T-helper 2 cell treated with Interferon-gamma antibody and Interleukin-4, amounts not matched to agents 5 μg/mL and 100 μg/mL, for 36 hours (primary cell): Measurements from ENCODE around the gene PAX3.

Experiments used
- DNase-seq: peaks from one replicate; pipeline ENCODE4 v3.0.0; 2021; ENCODE audit warnings: low spot score
- H3K27ac Mint-ChIP-seq: one replicate; pipeline ENCODE4 v1.8.0; 2021; ENCODE audit warnings: mild to moderate bottlenecking, mixed read lengths
- H3K27me3 Mint-ChIP-seq: one replicate; pipeline ENCODE4 v1.8.0; 2021; ENCODE audit warnings: low read depth, mixed read lengths
- H3K36me3 Mint-ChIP-seq: one replicate; pipeline ENCODE4 v1.8.0; 2021; ENCODE audit warnings: low read depth, mixed read lengths
- H3K4me1 Mint-ChIP-seq: one replicate; pipeline ENCODE4 v1.8.0; 2021; ENCODE audit warnings: low read depth, mixed read lengths
- H3K4me3 Mint-ChIP-seq: one replicate; pipeline ENCODE4 v1.8.0; 2022; ENCODE audit warnings: mild to moderate bottlenecking, moderate library complexity, mixed read lengths
- H3K9me3 Mint-ChIP-seq: one replicate; pipeline ENCODE4 v1.8.0; 2021; ENCODE audit warnings: mixed read lengths

PAX3 gene

DNA sequence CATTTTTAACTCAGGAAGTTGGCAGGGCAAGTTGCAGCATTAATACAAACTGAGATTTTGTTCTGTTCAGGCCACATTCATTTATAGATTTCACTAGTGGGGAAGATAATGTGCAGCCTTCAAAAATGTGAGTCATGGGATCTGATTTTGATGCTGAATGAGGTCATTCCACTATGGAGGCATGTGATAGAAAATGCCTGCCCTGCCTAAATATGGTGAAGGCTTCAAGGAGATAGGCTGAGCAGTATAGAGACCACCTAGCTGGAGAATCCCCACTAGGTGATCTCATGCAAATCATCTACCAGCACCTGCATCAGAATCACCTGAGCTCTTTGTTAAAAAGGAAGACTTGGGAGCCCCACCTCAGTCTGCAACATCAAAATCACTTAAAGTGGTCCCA, 43.7 kb downstream of the PAX3 start:
- peaks cover 5% of the 10 kb centered on the region for H3K27me3 Mint-ChIP-seq
- H3K27ac Mint-ChIP-seq, result no peak overlapping the region
- DNase-seq, result no peak
- no peaks in the 10 kb centered on the region for H3K36me3 Mint-ChIP-seq
- H3K4me3 Mint-ChIP-seq, result no peak overlapping the region
- no peaks in the 10 kb centered on the region for H3K4me1 Mint-ChIP-seq
- H3K9me3 Mint-ChIP-seq, result no peaks in the 10 kb centered on the region

DNA sequence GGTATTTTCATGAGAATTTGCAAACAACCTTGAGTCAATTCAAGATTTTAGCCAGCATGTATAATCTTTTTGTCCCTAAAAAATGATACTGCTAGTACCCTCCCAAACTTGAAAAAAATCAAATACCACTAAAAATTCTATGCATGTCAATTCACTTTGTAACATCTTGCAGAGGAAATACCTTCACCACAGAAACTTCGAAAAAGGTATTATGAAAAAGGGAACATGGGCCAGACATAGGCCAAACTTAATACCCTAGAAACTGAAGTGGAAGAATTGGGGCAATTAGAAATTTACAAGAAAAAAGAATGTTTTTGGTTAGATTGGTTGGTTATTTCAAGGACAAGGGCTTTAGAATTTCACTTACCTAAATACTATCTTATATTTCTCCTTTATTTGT, 48.5 kb downstream of the PAX3 start:
- Mint-ChIP-seq H3K27ac (no peak overlapping the region), H3K9me3 (no peaks in the 10 kb centered on the region), H3K36me3 (no peaks in the 10 kb centered on the region), H3K27me3 (peaks cover 2% of the 10 kb centered on the region), H3K4me1 (no peaks in the 10 kb centered on the region), H3K4me3 (no peak overlapping the region)
- DNase-seq, result no peak

DNA sequence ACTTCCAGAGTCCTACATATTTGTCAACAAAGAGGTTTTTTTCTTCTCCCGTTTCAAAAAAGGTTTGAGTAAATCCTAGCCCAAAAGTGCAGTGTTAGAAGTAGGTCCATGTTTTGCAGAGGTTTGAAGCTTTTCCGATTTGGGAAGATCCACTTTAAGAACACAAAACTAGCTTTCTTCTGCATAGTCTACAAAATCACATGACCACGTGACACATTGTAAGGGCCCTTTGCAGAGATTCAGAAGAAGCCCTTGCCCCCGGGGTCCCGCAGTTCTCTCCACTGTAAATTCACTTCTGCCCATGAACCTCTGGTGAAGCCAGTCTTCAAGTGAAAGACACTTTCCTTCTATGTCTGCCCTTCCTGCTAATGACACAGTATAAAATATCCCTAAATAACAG, 49.4 kb downstream of the PAX3 start:
- DNase-seq, result no peak
- Mint-ChIP-seq H3K27me3 (peaks cover 4% of the 10 kb centered on the region), H3K36me3 (no peaks in the 10 kb centered on the region), H3K4me3 (no peak overlapping the region), H3K27ac (no peak overlapping the region), H3K4me1 (no peaks in the 10 kb centered on the region), H3K9me3 (no peaks in the 10 kb centered on the region)

DNA sequence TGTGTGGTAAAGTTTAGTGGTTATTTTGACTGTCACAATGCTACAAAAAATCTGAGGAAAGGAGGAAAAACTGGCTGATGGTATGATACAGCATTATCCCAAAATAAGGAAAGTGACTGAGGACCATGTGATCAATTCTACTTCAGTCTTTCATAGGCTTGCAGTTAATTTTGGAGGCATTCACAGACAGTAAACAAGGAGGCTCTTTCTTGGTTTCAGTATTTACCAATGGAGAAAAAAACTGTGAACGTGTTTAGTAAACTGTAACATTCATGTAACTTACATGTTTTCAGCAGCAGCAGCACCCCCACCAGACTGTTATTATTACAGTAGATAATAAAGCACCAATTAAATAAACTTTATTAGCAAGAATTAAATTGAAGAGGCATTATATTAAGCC, 50.0 kb downstream of the PAX3 start:
- Mint-ChIP-seq H3K4me1 (no peaks in the 10 kb centered on the region), H3K9me3 (no peaks in the 10 kb centered on the region), H3K36me3 (no peaks in the 10 kb centered on the region), H3K27me3 (peaks cover 5% of the 10 kb centered on the region), H3K27ac (no peak overlapping the region), H3K4me3 (no peak overlapping the region)
- no peak for DNase-seq

DNA sequence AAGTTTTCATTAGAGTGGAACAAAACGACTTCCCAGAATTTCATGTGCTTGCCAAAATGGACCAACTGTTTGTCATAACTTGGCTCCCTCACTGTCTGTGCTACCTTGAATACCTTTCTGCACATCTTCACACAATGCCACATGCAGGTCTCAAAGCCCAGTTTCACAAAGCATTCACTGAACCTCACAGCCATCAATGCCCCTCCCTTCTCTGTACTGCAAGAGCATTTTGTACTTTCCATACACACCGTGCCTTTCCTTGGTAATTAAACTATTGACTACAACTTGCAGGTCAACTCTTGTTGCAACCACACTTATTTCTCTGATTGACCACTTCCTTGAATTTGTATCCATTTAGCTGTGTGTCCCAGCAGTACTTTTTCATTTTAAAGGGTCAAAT, 50.5 kb downstream of the PAX3 start:
- H3K36me3 Mint-ChIP-seq, result no peaks in the 10 kb centered on the region
- no peak overlapping the region for H3K27ac Mint-ChIP-seq
- no peak for DNase-seq
- H3K4me1 Mint-ChIP-seq, result no peaks in the 10 kb centered on the region
- peaks cover 9% of the 10 kb centered on the region for H3K27me3 Mint-ChIP-seq
- no peaks in the 10 kb centered on the region for H3K9me3 Mint-ChIP-seq
- no peak overlapping the region for H3K4me3 Mint-ChIP-seq

DNA sequence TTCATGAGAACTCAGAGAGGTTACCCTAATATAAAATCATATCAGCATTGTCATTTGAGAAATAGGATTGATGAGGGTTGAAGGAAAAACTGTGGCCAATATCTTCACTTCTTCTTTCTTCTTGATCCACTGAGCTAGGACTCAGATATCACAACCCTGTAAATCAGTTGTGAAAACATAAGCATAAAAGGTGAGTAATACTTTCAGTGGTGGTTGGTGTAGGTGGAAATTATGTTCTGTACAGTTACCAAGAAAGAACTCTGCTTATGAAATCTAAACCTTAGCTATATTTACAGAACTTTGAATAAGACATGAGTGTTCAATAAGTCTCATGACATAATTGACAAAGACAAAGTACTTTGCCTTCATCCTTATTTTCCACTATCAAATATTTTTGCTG, 56.3 kb downstream of the PAX3 start:
- no peaks in the 10 kb centered on the region for H3K36me3 Mint-ChIP-seq
- H3K4me3 Mint-ChIP-seq, result no peak overlapping the region
- H3K27me3 Mint-ChIP-seq, result peaks cover 48% of the 10 kb centered on the region
- no peak overlapping the region for H3K27ac Mint-ChIP-seq
- H3K4me1 Mint-ChIP-seq, result no peaks in the 10 kb centered on the region
- DNase-seq, result no peak
- H3K9me3 Mint-ChIP-seq, result no peaks in the 10 kb centered on the region

DNA sequence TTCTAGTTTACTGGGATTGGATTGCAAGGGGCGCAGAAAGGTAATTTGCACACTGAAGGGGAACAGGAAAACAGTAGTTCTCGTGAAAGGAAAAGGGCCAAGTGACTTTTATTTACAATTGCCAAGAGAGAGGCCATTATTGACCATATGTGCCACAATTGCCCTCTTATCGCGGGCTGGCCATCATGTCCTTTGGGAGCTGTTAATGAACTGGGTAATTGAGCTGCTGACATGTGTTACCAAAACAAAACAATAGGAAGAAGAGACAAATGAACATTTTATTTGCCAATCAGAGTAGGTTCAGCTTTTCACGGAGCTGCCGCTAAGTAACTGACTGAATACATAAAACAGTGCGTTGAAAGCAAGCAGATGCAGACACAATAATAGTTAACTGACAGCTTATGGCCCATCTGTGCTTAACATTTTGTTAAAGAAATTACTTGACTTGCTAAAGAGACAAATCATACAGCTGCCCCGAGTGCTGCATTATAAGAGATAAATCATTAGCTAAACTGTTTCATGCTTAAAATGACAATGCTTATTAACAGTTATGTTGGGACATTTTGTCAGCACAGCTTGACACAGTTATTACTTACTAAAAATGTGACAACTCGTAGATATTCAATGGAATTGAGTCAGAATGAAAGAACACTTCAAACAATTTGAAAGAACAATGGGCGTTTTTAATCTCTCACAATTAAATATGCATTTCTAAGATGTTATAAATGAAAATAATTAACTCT, 57.5 kb downstream of the PAX3 start:
- Mint-ChIP-seq H3K4me3 (no peak overlapping the region), H3K27ac (no peak overlapping the region), H3K27me3 (peaks cover 52% of the 10 kb centered on the region), H3K36me3 (no peaks in the 10 kb centered on the region), H3K4me1 (no peaks in the 10 kb centered on the region), H3K9me3 (no peaks in the 10 kb centered on the region)
- no peak for DNase-seq

DNA sequence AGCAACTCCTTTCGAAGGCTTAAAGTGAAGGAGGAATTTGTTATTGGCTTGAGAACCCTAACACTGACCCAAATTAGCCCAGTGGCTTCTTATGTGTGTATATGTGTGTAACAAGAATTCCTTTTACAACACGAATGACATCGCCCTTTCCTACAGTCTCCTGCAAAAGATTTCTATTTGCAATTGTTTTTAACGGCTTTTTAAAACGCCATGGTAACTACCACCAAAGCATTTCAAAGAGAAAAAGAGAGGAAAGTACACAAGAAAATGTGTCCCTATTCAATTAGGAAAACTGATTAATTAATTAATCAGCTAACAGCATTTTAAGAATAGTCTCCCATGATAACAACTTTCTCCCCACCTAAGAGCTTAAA, 58.1 kb downstream of the PAX3 start:
- H3K27me3 Mint-ChIP-seq, result peaks cover 52% of the 10 kb centered on the region

DNA sequence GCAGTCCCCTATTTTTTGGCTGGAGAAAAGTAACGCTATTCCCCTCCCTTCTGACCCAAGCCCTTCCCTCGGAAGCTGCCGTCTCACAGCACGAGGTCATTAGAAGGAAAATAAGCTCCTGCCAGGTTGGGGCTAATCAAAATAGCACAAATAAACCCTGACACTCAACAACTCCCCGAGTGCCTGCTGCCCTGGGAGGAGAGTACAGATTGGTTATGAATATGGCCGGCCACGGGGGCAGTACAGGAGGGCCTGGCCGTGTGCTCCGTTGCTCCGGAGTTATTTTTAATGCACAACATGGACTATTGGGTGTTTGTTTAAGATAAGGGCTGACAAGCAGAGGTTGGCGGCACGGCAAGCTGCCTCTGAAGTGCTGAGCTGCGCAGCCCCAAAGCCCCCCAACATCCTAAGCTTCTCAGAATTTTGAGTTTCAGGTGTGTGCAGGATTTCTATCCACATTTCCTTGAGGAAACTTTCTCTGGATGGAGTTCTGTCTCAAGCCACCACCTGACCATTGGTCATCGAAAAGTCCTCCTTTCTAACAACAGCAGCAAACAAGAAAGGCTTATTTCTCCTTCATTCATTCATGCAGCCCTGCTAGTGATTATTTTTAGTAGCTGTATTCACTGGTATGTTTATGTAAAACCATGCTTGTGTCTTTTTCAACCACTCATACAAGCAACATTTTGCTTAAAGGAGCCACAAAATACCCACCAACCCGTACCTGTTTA, 58.7 kb downstream of the PAX3 start:
- Mint-ChIP-seq H3K27ac (no peak overlapping the region), H3K36me3 (no peaks in the 10 kb centered on the region), H3K27me3 (peaks cover 49% of the 10 kb centered on the region), H3K9me3 (no peaks in the 10 kb centered on the region), H3K4me3 (no peak overlapping the region), H3K4me1 (no peaks in the 10 kb centered on the region)
- no peak for DNase-seq

More for the DNA sequence above, 58.1 kb downstream of the PAX3 start:
- DNase-seq, result no peak
- H3K4me3 Mint-ChIP-seq, result no peak overlapping the region
- no peaks in the 10 kb centered on the region for H3K4me1 Mint-ChIP-seq
- no peaks in the 10 kb centered on the region for H3K9me3 Mint-ChIP-seq
- H3K27ac Mint-ChIP-seq, result no peak overlapping the region
- H3K36me3 Mint-ChIP-seq, result no peaks in the 10 kb centered on the region

DNA sequence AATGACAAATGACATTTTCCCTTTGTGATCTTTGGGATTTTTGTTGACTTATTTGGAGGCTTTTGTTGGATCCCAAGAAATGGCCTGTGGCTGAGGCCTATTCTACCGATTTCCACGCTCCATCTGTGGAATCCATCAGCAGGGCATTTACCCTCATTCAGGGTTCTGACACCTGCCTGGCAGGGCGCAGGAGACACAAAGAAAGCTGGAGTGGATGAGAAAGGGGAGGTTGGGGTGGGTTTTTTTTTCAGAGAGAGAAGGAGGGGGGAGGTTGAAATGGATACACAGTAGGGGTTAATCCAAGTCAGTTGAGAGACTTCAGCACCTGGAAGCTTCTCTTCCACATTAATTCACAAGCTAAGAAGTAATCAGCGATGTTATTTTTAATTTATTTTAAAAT, 59.7 kb downstream of the PAX3 start:
- no peak overlapping the region for H3K27ac Mint-ChIP-seq
- H3K4me3 Mint-ChIP-seq, result no peak overlapping the region
- H3K27me3 Mint-ChIP-seq, result peaks cover 47% of the 10 kb centered on the region
- no peaks in the 10 kb centered on the region for H3K4me1 Mint-ChIP-seq
- H3K9me3 Mint-ChIP-seq, result no peaks in the 10 kb centered on the region
- DNase-seq, result no peak
- no peaks in the 10 kb centered on the region for H3K36me3 Mint-ChIP-seq

DNA sequence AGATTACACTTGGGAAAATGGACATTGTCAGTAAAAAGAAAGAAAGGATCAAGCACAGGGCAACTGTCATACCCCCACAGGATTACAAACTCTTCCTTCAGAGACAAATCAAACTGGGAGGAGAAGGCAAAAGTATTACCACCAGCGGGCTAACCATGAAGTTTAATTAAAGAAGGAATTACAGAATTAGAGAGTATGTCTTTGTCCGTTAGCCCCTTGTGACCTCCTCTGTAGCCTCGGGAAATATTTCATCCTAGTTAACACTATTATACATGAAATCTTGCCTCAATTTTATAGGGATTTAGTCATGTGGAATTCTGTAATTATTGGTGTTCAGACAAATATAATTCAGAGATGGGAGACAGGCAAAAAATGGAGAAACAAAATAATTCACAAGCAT, 60.7 kb downstream of the PAX3 start:
- Mint-ChIP-seq H3K27me3 (peaks cover 43% of the 10 kb centered on the region), H3K4me3 (no peak overlapping the region), H3K9me3 (no peaks in the 10 kb centered on the region), H3K36me3 (no peaks in the 10 kb centered on the region), H3K27ac (no peak overlapping the region), H3K4me1 (no peaks in the 10 kb centered on the region)
- no peak for DNase-seq

DNA sequence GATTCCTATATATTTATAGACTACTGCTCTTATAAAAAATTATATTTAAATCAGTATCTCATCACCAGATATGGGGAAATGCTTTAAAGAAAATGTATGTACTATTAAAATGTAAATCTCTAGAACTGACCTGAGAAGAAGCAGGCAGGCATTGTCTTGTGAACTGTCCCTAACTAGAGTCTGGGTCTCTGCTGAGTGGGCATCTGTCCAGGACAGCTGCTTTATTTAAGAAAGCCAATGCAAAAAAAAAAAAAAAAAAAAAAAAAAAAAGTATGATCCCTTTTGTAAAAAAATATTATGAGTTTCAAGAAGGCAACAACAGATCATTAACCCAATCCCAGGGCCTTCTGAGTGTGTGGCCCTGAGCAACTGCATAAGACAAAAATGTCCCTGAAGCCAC, 66.0 kb downstream of the PAX3 start:
- no peaks in the 10 kb centered on the region for H3K36me3 Mint-ChIP-seq
- H3K27me3 Mint-ChIP-seq, result peaks cover 4% of the 10 kb centered on the region
- no peaks in the 10 kb centered on the region for H3K9me3 Mint-ChIP-seq
- H3K4me1 Mint-ChIP-seq, result no peaks in the 10 kb centered on the region
- H3K27ac Mint-ChIP-seq, result no peak overlapping the region
- H3K4me3 Mint-ChIP-seq, result no peak overlapping the region
- no peak for DNase-seq

DNA sequence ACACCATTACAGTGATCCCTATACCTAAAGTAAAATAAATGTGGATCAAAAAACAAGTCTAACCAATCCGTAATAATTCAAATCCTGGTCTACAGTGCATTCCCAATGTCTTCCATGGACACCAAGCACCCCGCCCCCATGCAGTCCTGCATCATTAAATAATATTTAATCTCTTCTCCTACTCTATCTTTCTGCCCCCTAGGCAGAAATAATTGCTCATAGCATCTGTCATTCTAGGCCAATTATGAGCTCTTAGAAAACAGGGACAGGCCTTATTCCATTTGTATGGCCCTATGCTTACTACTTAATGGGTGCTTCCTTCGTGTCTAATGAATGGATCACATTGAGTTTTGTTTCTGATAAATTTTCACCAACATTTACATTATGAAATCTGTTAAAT, 66.4 kb downstream of the PAX3 start:
- H3K4me1 Mint-ChIP-seq, result no peaks in the 10 kb centered on the region
- no peaks in the 10 kb centered on the region for H3K9me3 Mint-ChIP-seq
- no peak overlapping the region for H3K27ac Mint-ChIP-seq
- DNase-seq, result no peak
- peaks cover 4% of the 10 kb centered on the region for H3K27me3 Mint-ChIP-seq
- no peak overlapping the region for H3K4me3 Mint-ChIP-seq
- no peaks in the 10 kb centered on the region for H3K36me3 Mint-ChIP-seq

DNA sequence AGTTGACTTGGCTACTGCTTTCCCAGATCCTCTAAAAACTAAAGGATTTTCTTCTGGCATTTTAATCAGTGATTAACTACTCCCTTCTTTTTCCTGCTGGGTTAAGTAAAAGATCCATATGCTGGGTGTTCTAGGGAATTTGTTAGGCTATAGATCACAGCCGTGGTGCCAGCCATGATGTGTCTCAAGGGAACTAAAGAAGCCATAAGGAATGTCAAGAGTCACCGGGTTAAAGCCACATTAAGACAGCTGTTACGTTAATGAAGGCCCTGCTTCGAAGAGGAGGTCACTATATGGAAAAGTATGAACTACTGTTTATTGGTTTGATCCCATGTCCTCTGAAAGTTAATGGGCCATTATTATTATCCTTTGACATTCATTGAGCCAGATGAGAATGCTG, 70.7 kb downstream of the PAX3 start:
- no peaks in the 10 kb centered on the region for H3K27me3 Mint-ChIP-seq
- H3K4me3 Mint-ChIP-seq, result no peak overlapping the region
- no peak for DNase-seq
- H3K36me3 Mint-ChIP-seq, result no peaks in the 10 kb centered on the region
- H3K27ac Mint-ChIP-seq, result no peak overlapping the region
- H3K9me3 Mint-ChIP-seq, result no peaks in the 10 kb centered on the region
- H3K4me1 Mint-ChIP-seq, result no peaks in the 10 kb centered on the region

DNA sequence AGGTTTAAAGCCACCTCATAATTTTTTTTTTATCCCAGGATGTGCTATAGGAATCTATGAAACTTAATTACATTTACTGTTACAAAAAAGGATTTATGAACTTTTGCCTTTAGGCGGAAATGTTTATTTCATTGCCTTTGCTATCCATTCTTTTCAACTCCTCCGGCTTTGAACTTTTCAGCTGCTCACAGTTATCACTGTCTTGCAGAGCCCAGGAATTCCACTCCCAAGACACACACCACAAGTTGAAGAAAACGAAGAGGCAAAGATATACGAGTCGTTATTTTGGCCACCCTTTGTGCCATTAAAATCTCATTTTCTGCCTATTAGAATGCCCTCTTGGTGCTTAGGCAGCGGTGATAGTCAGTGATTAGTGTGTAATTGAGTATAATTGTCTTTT, 80.0 kb downstream of the PAX3 start:
- no peaks in the 10 kb centered on the region for H3K9me3 Mint-ChIP-seq
- H3K36me3 Mint-ChIP-seq, result no peaks in the 10 kb centered on the region
- H3K27me3 Mint-ChIP-seq, result no peaks in the 10 kb centered on the region
- no peak for DNase-seq
- no peak overlapping the region for H3K27ac Mint-ChIP-seq
- no peaks in the 10 kb centered on the region for H3K4me1 Mint-ChIP-seq
- no peak overlapping the region for H3K4me3 Mint-ChIP-seq
